PC-3 (cell line): Measurements from ENCODE around the gene FRRS1. TPM values are rescaled to one million over a fixed set of nuclear protein-coding genes. Genes with fewer than 3 reads are reported as not detected.
"Not testable (repeated sequence)": the region's sequence is repeated elsewhere in the genome, so short reads cannot be mapped to it uniquely, and the experiment has no call there.

ENCODE experiments used
- ATAC-seq: fragments of 200-7000 bp; cut with Tn5 transposase; 2 replicates; pipeline ENCODE4 v1.9.1; 2020; ENCODE audit warnings: mild to moderate bottlenecking, moderate library complexity
- BruUV-seq: library from RNA; stranded (reverse); fragments of 400-500 nt; replicated peaks from 2 replicates; lab custom pipeline; 2021; lab: Mats Ljungman, UMichigan
- CTCF ChIA-PET: fragments of 300-600 bp; sonication (Branson Sonifier 250); formaldehyde crosslinking; loops from one replicate; lab custom pipeline; 2022; ENCODE audit warnings: antibody characterized with exemption; lab: Charles Lee
- POLR2A ChIA-PET: fragments of 300-600 bp; sonication (Branson Sonifier 250); formaldehyde crosslinking; loops from one replicate; lab custom pipeline; 2022; ENCODE audit warnings: antibody characterized with exemption; ENCODE audit not compliant: unreplicated experiment; lab: Charles Lee
- DNase-seq: peaks from one replicate; pipeline ENCODE4 v3.0.0-alpha.2; 2015
- H2AFZ ChIP-seq: fragments of 300-600 bp; sonication (generic); 2 replicates; pipeline ENCODE4 v1.6.0; 2016; ENCODE audit warnings: antibody characterized with exemption, low read length
- H3F3A ChIP-seq: fragments of 300-600 bp; sonication (generic); one replicate; pipeline ENCODE4 v1.6.0; 2017; ENCODE audit warnings: antibody characterized with exemption, low read length, control low read depth, mild to moderate bottlenecking; ENCODE audit not compliant: unreplicated experiment
- H3K27ac ChIP-seq: fragments of 300-600 bp; sonication (generic); 2 replicates; pipeline ENCODE4 v1.5.1; 2016; ENCODE audit warnings: mild to moderate bottlenecking, low read length
- H3K27me3 ChIP-seq: fragments of 300-600 bp; sonication (generic); 2 replicates; pipeline ENCODE4 v1.6.1; 2016; ENCODE audit warnings: low read length, mixed read lengths
- H3K36me3 ChIP-seq: fragments of 300-600 bp; sonication (generic); 2 replicates; pipeline ENCODE4 v1.6.1; 2016; ENCODE audit warnings: low read depth, mixed run types, low read length, mixed read lengths
- H3K4me1 ChIP-seq: fragments of 300-600 bp; sonication (generic); 2 replicates; pipeline ENCODE4 v1.5.1; 2016; ENCODE audit warnings: low read length; ENCODE audit not compliant: insufficient read depth
- H3K4me2 ChIP-seq: fragments of 300-600 bp; sonication (generic); 2 replicates; pipeline ENCODE4 v1.6.0; 2016; ENCODE audit warnings: low read length
- H3K4me3 ChIP-seq: fragments of 300-600 bp; sonication (generic); 2 replicates; pipeline ENCODE4 v1.5.1; 2016; ENCODE audit warnings: mild to moderate bottlenecking, low read length, mixed read lengths
- H3K79me2 ChIP-seq: fragments of 300-600 bp; sonication (generic); 2 replicates; pipeline ENCODE4 v1.6.1; 2017; ENCODE audit warnings: low read length, mixed read lengths
- H3K9ac ChIP-seq: fragments of 300-600 bp; sonication (generic); 2 replicates; pipeline ENCODE4 v1.6.0; 2016; ENCODE audit warnings: mild to moderate bottlenecking, low read length
- H3K9me2 ChIP-seq: fragments of 300-600 bp; sonication (generic); replicated peaks from 2 replicates; pipeline ENCODE4 v1.6.1; 2016; ENCODE audit warnings: mixed run types, low read length, mixed read lengths
- H3K9me3 ChIP-seq: fragments of 300-600 bp; sonication (generic); 2 replicates; pipeline ENCODE4 v1.6.1; 2016; ENCODE audit warnings: low read length, mixed read lengths
- H4K20me1 ChIP-seq: fragments of 300-600 bp; sonication (generic); 2 replicates; pipeline ENCODE4 v1.6.1; 2016; ENCODE audit warnings: low read length, mixed read lengths
- EZH2 ChIP-seq: fragments of 300-600 bp; sonication (generic); IDR thresholded peaks from one replicate; pipeline ENCODE4 v1.6.1; 2017; ENCODE audit warnings: antibody characterized with exemption, mild to moderate bottlenecking, low read length; ENCODE audit not compliant: unreplicated experiment
- EZH2phosphoT487 ChIP-seq: fragments of 300-600 bp; sonication (generic); IDR thresholded peaks from 2 replicates; pipeline ENCODE4 v1.6.1; 2018; ENCODE audit warnings: mild to moderate bottlenecking, antibody characterized with exemption, low read length, borderline replicate concordance
- intact Hi-C: fragments of 100-400 bp; cut with micrococcal nuclease; formaldehyde crosslinking; loops from 2 replicates; pipeline ENCODE4 v1.9.0; 2023
- total RNA-seq: library from RNA; depleted of rRNA; stranded (reverse); fragments of >200 nt; gene quantifications from 2 replicates; pipeline ENCODE4 v1.2.3, GENCODE V29; 2014
- TF ChIP-seq, protein P1 (sequence below): fragments of 300-600 bp; sonication (generic); conservative IDR thresholded peaks from 2 replicates; pipeline ENCODE4 v1.5.1; 2017; ENCODE audit warnings: antibody characterized with exemption, low read depth, mild to moderate bottlenecking, low read length

FRRS1 gene
- total RNA-seq, 1 experiment from 2014 or later, result 16.3 TPM

DNA sequence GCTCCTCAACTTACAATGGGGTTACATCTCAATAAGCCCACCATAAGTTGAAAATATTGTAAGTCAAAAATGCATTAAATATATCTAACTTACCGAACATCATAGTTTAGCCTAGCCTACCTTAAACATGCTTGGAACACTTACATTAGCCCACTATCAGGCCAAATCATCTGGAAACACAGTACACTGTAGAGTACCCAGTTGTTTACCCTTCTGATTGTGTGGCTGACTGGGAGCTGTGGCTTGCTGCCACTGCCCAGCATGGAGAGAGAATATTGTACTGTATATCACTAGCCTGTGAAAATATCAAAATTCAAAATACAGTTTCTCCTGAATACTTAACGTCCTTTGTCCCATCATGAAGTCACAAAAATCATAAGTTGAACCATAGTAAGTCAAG lies 40.4 kb upstream of the FRRS1 start:
- no peak overlapping the region for H3K9ac ChIP-seq
- CTCF ChIA-PET, result no interaction called here
- H3K9me3 ChIP-seq, result no peaks in the 10 kb centered on the region
- intact Hi-C loops, result loop anchor here (5.0 kb wide), 2 partner anchors 325 to 1060 kb away; partner anchors contain the start of genes SASS6 and TRMT13
- BruUV-seq, result no TSS peak
- H3K27ac ChIP-seq, result no peak overlapping the region
- H3K4me2 ChIP-seq, result no peak overlapping the region
- no peak for TF ChIP-seq EZH2
- TF ChIP-seq, protein P1, sequence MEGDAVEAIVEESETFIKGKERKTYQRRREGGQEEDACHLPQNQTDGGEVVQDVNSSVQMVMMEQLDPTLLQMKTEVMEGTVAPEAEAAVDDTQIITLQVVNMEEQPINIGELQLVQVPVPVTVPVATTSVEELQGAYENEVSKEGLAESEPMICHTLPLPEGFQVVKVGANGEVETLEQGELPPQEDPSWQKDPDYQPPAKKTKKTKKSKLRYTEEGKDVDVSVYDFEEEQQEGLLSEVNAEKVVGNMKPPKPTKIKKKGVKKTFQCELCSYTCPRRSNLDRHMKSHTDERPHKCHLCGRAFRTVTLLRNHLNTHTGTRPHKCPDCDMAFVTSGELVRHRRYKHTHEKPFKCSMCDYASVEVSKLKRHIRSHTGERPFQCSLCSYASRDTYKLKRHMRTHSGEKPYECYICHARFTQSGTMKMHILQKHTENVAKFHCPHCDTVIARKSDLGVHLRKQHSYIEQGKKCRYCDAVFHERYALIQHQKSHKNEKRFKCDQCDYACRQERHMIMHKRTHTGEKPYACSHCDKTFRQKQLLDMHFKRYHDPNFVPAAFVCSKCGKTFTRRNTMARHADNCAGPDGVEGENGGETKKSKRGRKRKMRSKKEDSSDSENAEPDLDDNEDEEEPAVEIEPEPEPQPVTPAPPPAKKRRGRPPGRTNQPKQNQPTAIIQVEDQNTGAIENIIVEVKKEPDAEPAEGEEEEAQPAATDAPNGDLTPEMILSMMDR, result no peak
- no peak for TF ChIP-seq EZH2phosphoT487
- peaks cover 27% of the 10 kb centered on the region for H3K27me3 ChIP-seq
- no peaks in the 10 kb centered on the region for H3F3A ChIP-seq
- DNase-seq, result no peak
- H3K4me1 ChIP-seq, result peaks cover 10% of the 10 kb centered on the region; the same call in 1 of the 2 replicates
- H3K4me3 ChIP-seq, result no peak overlapping the region
- H2AFZ ChIP-seq, result no peak overlapping the region
- POLR2A ChIA-PET, result interaction anchor here (0.6 kb wide), 1 partner anchor 652 kb away, joined by 4 read pairs; no protein-coding TSS in a partner anchor
- no peaks in the 10 kb centered on the region for H4K20me1 ChIP-seq
- no peaks in the 10 kb centered on the region for H3K9me2 ChIP-seq
- no peak for ATAC-seq
- H3K79me2 ChIP-seq, result no peaks in the 10 kb centered on the region
- no peaks in the 10 kb centered on the region for H3K36me3 ChIP-seq

DNA sequence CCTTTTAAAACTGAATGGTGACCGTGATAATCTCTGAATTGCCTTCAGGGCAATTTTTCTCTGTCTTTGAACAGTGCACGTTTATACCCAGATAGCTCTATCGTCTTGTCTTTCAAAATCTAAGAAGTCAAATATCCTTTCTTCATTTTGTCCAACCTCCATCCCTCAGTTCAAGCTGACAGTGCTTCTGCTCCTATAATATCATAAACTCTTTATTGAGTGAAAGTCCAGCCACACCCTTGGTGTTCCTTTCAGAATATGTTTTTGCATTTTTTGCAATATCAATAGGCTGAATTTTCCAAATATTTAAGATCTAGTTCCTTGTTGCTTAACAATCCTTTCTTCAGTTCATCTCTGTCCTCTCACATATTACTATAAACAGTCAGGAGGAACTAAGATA lies 35.1 kb upstream of the FRRS1 start:
- POLR2A ChIA-PET, result no interaction called here

DNA sequence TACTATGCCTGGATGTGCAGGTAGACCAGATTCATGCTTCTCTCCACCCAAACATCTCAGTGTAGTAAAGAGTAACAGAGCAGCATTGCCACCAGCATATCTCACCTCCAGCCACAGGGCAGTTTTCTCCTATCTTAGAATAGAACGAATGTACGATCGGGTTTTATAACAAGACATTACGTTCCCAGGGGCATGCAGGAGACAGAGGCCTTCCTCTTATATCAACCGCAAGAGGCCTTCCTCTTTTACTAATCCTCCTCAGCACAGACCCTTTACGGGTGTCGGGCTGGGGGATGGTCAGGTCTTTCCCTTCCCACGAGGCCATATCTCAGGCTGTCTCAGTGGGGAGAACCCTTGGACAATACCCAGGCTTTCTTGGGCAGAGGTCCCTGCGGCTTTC lies 27.4 kb upstream of the FRRS1 start:
- H3K36me3 ChIP-seq, H3K9me2 ChIP-seq, H3K27ac ChIP-seq, H3F3A ChIP-seq, H3K27me3 ChIP-seq, POLR2A ChIA-PET, H3K4me2 ChIP-seq, ATAC-seq, CTCF ChIA-PET, DNase-seq, intact Hi-C loops, H3K4me1 ChIP-seq, H3K9me3 ChIP-seq, H4K20me1 ChIP-seq, BruUV-seq, H3K4me3 ChIP-seq, H3K9ac ChIP-seq, H2AFZ ChIP-seq, H3K79me2 ChIP-seq: not testable (repeated sequence)

More for the DNA sequence above, 35.1 kb upstream of the FRRS1 start:
- H3K4me2 ChIP-seq, result no peak overlapping the region
- H3K36me3 ChIP-seq, result no peaks in the 10 kb centered on the region
- no peaks in the 10 kb centered on the region for H3K9me3 ChIP-seq
- no peaks in the 10 kb centered on the region for H3K79me2 ChIP-seq
- intact Hi-C loops, result no loop called here
- no peak overlapping the region for H2AFZ ChIP-seq
- BruUV-seq, result no TSS peak
- no peak overlapping the region for H3K4me3 ChIP-seq
- CTCF ChIA-PET, result no interaction called here
- H3K4me1 ChIP-seq, result no peaks in the 10 kb centered on the region
- H3K27ac ChIP-seq, result no peak overlapping the region
- TF ChIP-seq EZH2 (no peak), EZH2phosphoT487 (no peak)
- TF ChIP-seq, protein P1, result no peak
- H3K9me2 ChIP-seq, result no peaks in the 10 kb centered on the region
- no peaks in the 10 kb centered on the region for H3F3A ChIP-seq
- H3K9ac ChIP-seq, result no peak overlapping the region
- DNase-seq (no peak), ATAC-seq (no peak)
- H3K27me3 ChIP-seq, result peaks cover 27% of the 10 kb centered on the region
- H4K20me1 ChIP-seq, result no peaks in the 10 kb centered on the region
